K562 (cell line): Measurements from ENCODE around the gene VN1R2. TPM values are rescaled to one million over a fixed set of nuclear protein-coding genes. Genes with fewer than 3 reads are reported as not detected.

Experiments
- ATAC-seq: fragments of 200-7000 bp; cut with Tn5 transposase; 3 replicates; pipeline ENCODE4 v1.9.1; 2020; ENCODE audit warnings: moderate library complexity
- BruUV-seq: library from RNA; stranded (reverse); fragments of 400-500 nt; replicated peaks from 2 replicates; lab custom pipeline; 2021; lab: Mats Ljungman, UMichigan
- CTCF ChIA-PET: fragments of 300-600 bp; formaldehyde crosslinking; extraction: SDS; loops from one replicate; lab custom pipeline; 2021; ENCODE audit warnings: low intra/inter-chr PET ratio; lab: Yijun Ruan, JAX
- POLR2A ChIA-PET: fragments of 300-600, 350-650 bp; sonication (Branson Sonifier 250); formaldehyde crosslinking; extraction: SDS; loops from one replicate; lab custom pipeline; 2021; ENCODE audit warnings: antibody characterized with exemption, inconsistent platforms; lab: Yijun Ruan, JAX
- DNase-seq, 4 experiments: peaks; one replicate each; pipeline versions ENCODE4 v3.0.0 to v3.0.0-alpha.2; 2011 to 2018; ENCODE audit warnings: low spot score in 3 of 4, mixed read lengths in 3 of 4; ENCODE audit errors: extremely low read depth in 1 of 4
- FAIRE-seq: peaks from 2 replicates; lab custom pipeline; 2011; peaks lifted over from hg19 to GRCh38; lab: Jason Lieb, UNC
- H2AFZ ChIP-seq: 2 replicates; pipeline ENCODE4 v1.6.0; 2011; ENCODE audit warnings: low read depth, low read length, control low read depth, inconsistent platforms
- H3K27ac ChIP-seq: fragments of 200-600 bp; 3 replicates; pipeline ENCODE4 v1.8.0; 2011; ENCODE audit warnings: low read depth, mild to moderate bottlenecking, control low read depth, inconsistent platforms, low read length, moderate library complexity, mixed read lengths; ENCODE audit errors: extremely low read depth
- H3K27me3 ChIP-seq, 2 experiments: fragments of 300-600 bp in 1 of 2; 2 replicates in 1 of 2; 3 replicates in 1 of 2; pipeline versions ENCODE4 v1.6.0 to v1.8.0; 2011; ENCODE audit warnings: inconsistent platforms in 2 of 2, low read length in 2 of 2, mild to moderate bottlenecking in 1 of 2, mixed read lengths in 1 of 2, moderate library complexity in 1 of 2; ENCODE audit not compliant: control insufficient read depth in 2 of 2, insufficient read depth in 2 of 2
- H3K36me3 ChIP-seq: fragments of 300-600 bp; 3 replicates; pipeline ENCODE4 v1.8.0; 2011; ENCODE audit warnings: mild to moderate bottlenecking, low read length, inconsistent platforms; ENCODE audit not compliant: control insufficient read depth, insufficient read depth
- H3K4me1 ChIP-seq, 2 experiments: fragments of 200-600 bp in 1 of 2; replicated peaks in 1 of 2; 2 replicates in 1 of 2; 3 replicates in 1 of 2; pipeline versions ENCODE4 v1.5.1 to v1.8.0; 2011; ENCODE audit warnings: inconsistent platforms in 2 of 2, low read length in 2 of 2, mild to moderate bottlenecking in 1 of 2, mixed read lengths in 1 of 2, moderate library complexity in 1 of 2; ENCODE audit not compliant: control insufficient read depth in 2 of 2, insufficient read depth in 2 of 2
- H3K4me2 ChIP-seq: 2 replicates; pipeline ENCODE4 v1.6.1; 2011; ENCODE audit warnings: low read length, control low read depth, inconsistent platforms, mixed read lengths; ENCODE audit not compliant: insufficient read depth
- H3K4me3 ChIP-seq: fragments of 200-600 bp; sonication (generic), shearing (Covaris generic); 2 replicates; pipeline ENCODE4 v1.5.1; 2016; ENCODE audit warnings: control low read depth, inconsistent platforms
- H3K79me2 ChIP-seq: fragments of 200-600 bp; 3 replicates; pipeline ENCODE4 v1.8.0; 2011; ENCODE audit warnings: low read length, inconsistent platforms; ENCODE audit not compliant: control insufficient read depth, insufficient read depth
- H3K9ac ChIP-seq, 2 experiments: 2 replicates each; pipeline versions ENCODE4 v1.6.0 to v1.6.1; 2011; ENCODE audit warnings: low read depth in 2 of 2, low read length in 2 of 2, control low read depth in 1 of 2, inconsistent platforms in 1 of 2, mild to moderate bottlenecking in 1 of 2, mixed read lengths in 1 of 2; ENCODE audit not compliant: insufficient read depth in 1 of 2
- H3K9me1 ChIP-seq: one replicate; pipeline ENCODE4 v1.6.0; 2011; ENCODE audit warnings: inconsistent platforms, mild to moderate bottlenecking, low read length, moderate library complexity; ENCODE audit not compliant: control insufficient read depth, insufficient read depth
- H3K9me3 ChIP-seq: replicated peaks from 2 replicates; pipeline ENCODE4 v1.5.1; 2011; ENCODE audit warnings: low read depth, low read length, inconsistent platforms; ENCODE audit not compliant: control insufficient read depth, insufficient read depth
- H4K20me1 ChIP-seq: replicated peaks from 2 replicates; pipeline ENCODE4 v1.6.1; 2011; ENCODE audit warnings: low read length, inconsistent platforms, mixed read lengths; ENCODE audit not compliant: control insufficient read depth, insufficient read depth
- L3MBTL2 ChIP-seq: fragments of 450-650 bp; IDR thresholded peaks from 2 replicates; pipeline ENCODE4 v1.6.1; 2016; ENCODE audit warnings: mild to moderate bottlenecking, moderate library complexity
- NRF1 ChIP-seq, 2 experiments: fragments of 450-650 bp; IDR thresholded peaks in 1 of 2; conservative IDR thresholded peaks in 1 of 2; 2 replicates each; pipeline ENCODE4 v1.6.1; 2014; ENCODE audit warnings: mild to moderate bottlenecking in 2 of 2
- SPI1 ChIP-seq: IDR thresholded peaks from 2 replicates; pipeline ENCODE4 v1.6.1; 2011; ENCODE audit warnings: low read depth, low read length, control low read depth, borderline replicate concordance
- ZNF76 ChIP-seq: fragments of 250-450 bp; sonication (Bioruptor Pico); IDR thresholded peaks from 2 replicates; pipeline ENCODE4 v1.4.0; 2020; ENCODE audit warnings: mild to moderate bottlenecking, moderate library complexity, borderline replicate concordance
- WGBS: fragments of 100-300 bp; shearing (Covaris generic); methylation state at CpG from one replicate; pipeline ENCODE4 v1.1.6; 2016; ENCODE audit warnings: low coverage, mixed read lengths; ENCODE audit not compliant: insufficient coverage; ENCODE audit errors: missing lambda C conversion rate; 5-methylcytosine and 5-hydroxymethylcytosine counted together
- in situ Hi-C: fragments of 300-500 bp; cut with MboI; formaldehyde crosslinking; loops from 4 replicates; pipeline ENCODE4 v1.15.0; 2018; ENCODE audit warnings: inconsistent platforms, mixed read lengths
- intact Hi-C: fragments of 100-400 bp; cut with micrococcal nuclease; formaldehyde crosslinking; loops from 2 replicates; pipeline ENCODE4 v1.14.2; 2022
- polyA plus RNA-seq, 8 experiments: library from polyadenylated mRNA; depleted of rRNA in 4 of 8; stranded (reverse) in 5 of 8; unstranded in 3 of 8; fragments of >200 nt; fragmentation: Nextera tagmentation in 2 of 8; fragmentation: Illumina TruSeq in 1 of 8; extraction: Ambion mirVana in 2 of 8; extraction: Trizol in 1 of 8; gene quantifications; 2 replicates each; pipeline versions ENCODE4 v1.2.1 to v1.2.3, GENCODE V29; 2011 to 2014; ENCODE audit warnings: inconsistent platforms in 1 of 8, missing spikeins in 1 of 8
- total RNA-seq, 7 experiments: library from RNA; depleted of rRNA in 6 of 7; stranded (reverse); fragments of >200 nt in 6 of 7; fragmentation: Illumina TruSeq in 2 of 7; extraction: Trizol in 2 of 7; gene quantifications; 2 replicates each; pipeline versions ENCODE4 v1.2.1 to v1.2.3, GENCODE V29; 2011 to 2021; ENCODE audit warnings: low replicate concordance in 1 of 7
- TF ChIP-seq, protein P1 (sequence below), 2 experiments: IDR thresholded peaks; 2 replicates each; pipeline ENCODE4 v1.6.1; 2011; ENCODE audit warnings: borderline replicate concordance in 1 of 2, control low read depth in 1 of 2, low read depth in 1 of 2, low read length in 1 of 2, mild to moderate bottlenecking in 1 of 2, mixed read lengths in 1 of 2, moderate library complexity in 1 of 2; ENCODE audit not compliant: insufficient read depth in 1 of 2, insufficient read length in 1 of 2, poor library complexity in 1 of 2, severe bottlenecking in 1 of 2; ENCODE audit errors: extremely low read depth in 1 of 2

VN1R2 gene
- total and polyA plus RNA-seq, 9 of the 15 experiments (the other 6 are each of a cell fraction or from before 2014, with no cell fraction given): not detected

DNA sequence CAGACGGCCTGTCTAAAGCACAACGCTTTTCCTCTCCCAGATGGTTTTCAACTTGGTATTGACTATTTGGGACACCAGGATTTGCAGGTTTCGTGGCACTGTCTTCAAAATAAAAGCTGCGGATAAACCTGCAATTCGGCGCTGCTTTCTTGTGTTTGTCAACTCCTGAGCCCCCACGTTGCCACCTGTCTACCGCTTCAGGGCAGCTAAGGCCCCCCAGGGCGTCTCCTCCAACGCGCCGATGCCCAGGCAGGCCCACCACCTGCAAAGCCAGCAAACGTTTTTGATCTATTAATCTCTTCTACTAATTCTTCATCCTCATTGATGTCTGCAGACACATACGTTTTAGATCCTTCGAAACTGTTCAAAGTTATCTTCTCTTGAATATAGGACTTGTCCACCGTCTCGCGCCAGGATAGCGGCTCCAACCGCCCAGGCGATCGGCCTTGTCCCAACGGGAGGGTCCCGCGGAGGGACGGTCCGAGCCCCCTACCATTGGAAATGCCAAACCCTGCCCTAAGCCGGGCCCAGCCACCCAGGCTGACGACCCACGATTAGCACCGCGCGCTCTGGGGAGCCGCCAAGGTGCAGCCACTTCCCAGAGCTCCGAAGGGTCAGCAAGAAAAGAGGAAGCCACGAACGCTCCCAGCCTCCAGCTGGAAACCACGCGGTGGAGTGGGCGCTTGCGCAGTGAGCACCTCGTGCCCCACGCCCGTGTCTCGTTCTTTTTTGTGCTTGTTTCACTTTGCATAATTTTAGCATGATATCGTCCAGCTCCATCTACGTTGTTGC is 32.9 kb downstream of the VN1R2 start:
- Histone ChIP-seq H2AFZ (no peak overlapping the region), H3K9ac (no peak overlapping the region), H3K9me1 (no peaks in the 10 kb centered on the region), H3K4me2 (no peak overlapping the region), H4K20me1 (no peaks in the 10 kb centered on the region), H3K27ac (no peak overlapping the region), H3K36me3 (no peaks in the 10 kb centered on the region), H3K27me3 (peaks cover 0 to 12% of the 10 kb centered on the region in 2 experiments; a peak in 1 of 5 replicates), H3K4me1 (peaks cover 0 to 4% of the 10 kb centered on the region in 2 experiments; a peak in 2 of 5 replicates), H3K4me3 (no peak overlapping the region), H3K79me2 (no peaks in the 10 kb centered on the region), H3K9me3 (no peaks in the 10 kb centered on the region)
- DNase-seq (no peak), ATAC-seq (no peak), FAIRE-seq (no peak)
- CTCF ChIA-PET: no interaction called here
- intact Hi-C loops (no loop called here), in situ Hi-C loops (no loop called here)
- TF ChIP-seq NRF1 (conservative IDR thresholded peaks at IDR 0.05 in 1 of 2, IDR thresholded peaks at IDR 0.05 in 1 of 2) (peak; percentile 41 to 65; a peak in 3 of 4 replicates), ZNF76 (CRISPR knock-in tag) (no peak), SPI1 (peak; percentile 69), L3MBTL2 (peak; percentile 39; the same call in 1 of the 2 replicates)
- TF ChIP-seq, protein P1, sequence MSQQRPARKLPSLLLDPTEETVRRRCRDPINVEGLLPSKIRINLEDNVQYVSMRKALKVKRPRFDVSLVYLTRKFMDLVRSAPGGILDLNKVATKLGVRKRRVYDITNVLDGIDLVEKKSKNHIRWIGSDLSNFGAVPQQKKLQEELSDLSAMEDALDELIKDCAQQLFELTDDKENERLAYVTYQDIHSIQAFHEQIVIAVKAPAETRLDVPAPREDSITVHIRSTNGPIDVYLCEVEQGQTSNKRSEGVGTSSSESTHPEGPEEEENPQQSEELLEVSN (IDR thresholded peaks at IDR 0.05; ENCODE audit: borderline replicate concordance in 1 of 2, extremely low read depth in 1 of 2, insufficient read depth in 1 of 2, insufficient read length in 1 of 2, low read depth in 1 of 2, low read length in 1 of 2, poor library complexity in 1 of 2, severe bottlenecking in 1 of 2): peak; percentile 28 to 52
- POLR2A ChIA-PET: no interaction called here
- 14% methylated on average over 43 of the region's 47 CpGs for WGBS
- BruUV-seq: no TSS peak
